HG02840 (cell line): Measurements from ENCODE around the gene FNTB.
"Not testable (repeated sequence)": the region's sequence is repeated elsewhere in the genome, so short reads cannot be mapped to it uniquely, and the experiment has no call there.

Experiments used
- ATAC-seq: cut with Tn5 transposase; IDR thresholded peaks from one replicate; pipeline ENCODE4 v1.9.1; 2021; ENCODE audit warnings: mild to moderate bottlenecking, moderate library complexity, moderate number of reproducible peaks; ENCODE audit not compliant: unreplicated experiment, low FRiP score

FNTB gene

GRCh38 chr14:65079201-65079600 is 92.5 kb downstream of the FNTB start:
- ATAC-seq: no peak

GRCh38 chr14:65079768-65080167 is 93.1 kb downstream of the FNTB start:
- no peak for ATAC-seq

GRCh38 chr14:65080960-65081747 is 94.5 kb downstream of the FNTB start:
- no peak for ATAC-seq

- ATAC-seq: no peak
These were observed 96.2 kb downstream of the FNTB start for GRCh38 chr14:65082930-65083329.

GRCh38 chr14:65084554-65085505 is 98.1 kb downstream of the FNTB start:
- no peak for ATAC-seq

- not testable (repeated sequence) for ATAC-seq
These were observed 100.0 kb downstream of the FNTB start for GRCh38 chr14:65086686-65087085.

- not testable (repeated sequence) for ATAC-seq
These were observed 101.1 kb downstream of the FNTB start for GRCh38 chr14:65087835-65088234.

- no peak for ATAC-seq
These were observed 105.7 kb downstream of the FNTB start for GRCh38 chr14:65092349-65092748.

GRCh38 chr14:65095633-65096205 is 109.0 kb downstream of the FNTB start:
- no peak for ATAC-seq

- ATAC-seq: no peak
These were observed 109.8 kb downstream of the FNTB start for GRCh38 chr14:65096323-65097089.

GRCh38 chr14:65098586-65098985 is 111.9 kb downstream of the FNTB start:
- ATAC-seq: no peak

- ATAC-seq: no peak
These were observed 114.3 kb downstream of the FNTB start for GRCh38 chr14:65100922-65101541.

GRCh38 chr14:65101631-65102440 is 115.1 kb downstream of the FNTB start:
- peak; percentile 1 for ATAC-seq

- peak; percentile 80 for ATAC-seq
These were observed 115.9 kb downstream of the FNTB start, which contains the start of gene MAX for GRCh38 chr14:65102441-65103149. TSS of gene MAX (minus strand) at chr14:65102517. CDS start at chr14:65102339, 178 bp downstream.

GRCh38 chr14:65103150-65103760 is 116.6 kb downstream of the FNTB start:
- ATAC-seq: no peak

GRCh38 chr14:65104791-65105190 is 118.1 kb downstream of the FNTB start:
- ATAC-seq: no peak

- no peak for ATAC-seq
These were observed 119.6 kb downstream of the FNTB start for GRCh38 chr14:65106316-65106715.

- ATAC-seq: no peak
These were observed 120.0 kb downstream of the FNTB start for GRCh38 chr14:65106736-65107135.
